Thyroid gland (tissue), 4 donors: ENCODE measurements around the gene CENPK.

Experiments
- CTCF ChIP-seq, 6 experiments: fragments of 200-600 bp in 3 of 6; fragments of 450-650 bp in 3 of 6; sonication (generic) in 3 of 6; IDR thresholded peaks; one replicate each; pipeline ENCODE4 v1.5.1; 2016 to 2019; ENCODE audit warnings: antibody characterized with exemption in 6 of 6, mild to moderate bottlenecking in 2 of 6, inconsistent platforms in 1 of 6, moderate library complexity in 1 of 6
- POLR2A ChIP-seq, 2 donors: fragments of 450-650 bp; IDR thresholded peaks; one replicate each; pipeline ENCODE4 v1.6.1; 2017; ENCODE audit warnings: antibody characterized with exemption in 2 of 2, mild to moderate bottlenecking in 2 of 2, moderate library complexity in 1 of 2

- TF ChIP-seq CTCF (IDR thresholded peaks at IDR 0.05): no peak
- no peak for TF ChIP-seq POLR2A (IDR thresholded peaks at IDR 0.05)
Observed at GRCh38 chr5:65482736-65483545, 80.0 kb downstream of the CENPK start.
